ENCODE data around the gene SPTB.

Gene SPTB

GRCh38 chr14:64799555-64799954 is 80.2 kb downstream of the SPTB start:
- DNase-seq (ENCODE audit: low read depth in 1 of 2, low spot score in 1 of 2) = no peak
- in situ Hi-C loops (cut with HindIII; ENCODE audit: low pct_unique_long_range_greater_than_20kb, low sequenced_read_pairs) = no loop called here
- TF ChIP-seq JUND (IDR thresholded peaks at IDR 0.05; ENCODE audit: low read depth) = no peak

GRCh38 chr14:64796369-64796768 is 83.3 kb downstream of the SPTB start:
- no peak for DNase-seq (ENCODE audit: low read depth in 1 of 2, low spot score in 1 of 2)
- in situ Hi-C loops (cut with HindIII; ENCODE audit: low pct_unique_long_range_greater_than_20kb, low sequenced_read_pairs) = no loop called here
- no peak for TF ChIP-seq JUND (IDR thresholded peaks at IDR 0.05; ENCODE audit: low read depth)

- in situ Hi-C loops (cut with HindIII; ENCODE audit: low pct_unique_long_range_greater_than_20kb, low sequenced_read_pairs) = no loop called here
- DNase-seq (ENCODE audit: low read depth in 1 of 2, low spot score in 1 of 2) = no peak
- no peak for TF ChIP-seq JUND (IDR thresholded peaks at IDR 0.05; ENCODE audit: low read depth)
These were observed 83.8 kb downstream of the SPTB start for GRCh38 chr14:64795921-64796320.

DNA sequence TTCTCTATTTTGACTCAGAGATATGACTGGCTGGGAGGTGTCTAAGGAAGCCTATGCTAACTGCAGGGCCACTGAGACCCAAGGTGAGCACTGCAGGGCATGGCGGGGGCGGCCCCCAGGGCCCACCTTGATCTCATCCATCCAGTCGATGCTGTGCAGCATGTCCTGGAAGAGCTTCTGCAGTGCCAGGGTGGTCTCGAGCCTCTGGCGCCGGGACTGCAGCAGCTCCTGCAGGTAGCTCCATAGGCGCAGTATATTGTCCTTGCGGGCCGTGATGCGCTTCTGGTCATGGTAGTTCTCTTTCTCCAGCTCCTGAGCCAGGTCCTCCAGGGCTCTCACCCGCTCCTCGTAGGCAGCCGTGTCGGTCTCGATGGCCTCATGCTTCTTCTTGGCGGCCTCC is 84.5 kb downstream of the SPTB start:
- DNase-seq (ENCODE audit: low read depth in 1 of 2, low spot score in 1 of 2) = no peak
- no peak for TF ChIP-seq JUND (IDR thresholded peaks at IDR 0.05; ENCODE audit: low read depth)
- in situ Hi-C loops (cut with HindIII; ENCODE audit: low pct_unique_long_range_greater_than_20kb, low sequenced_read_pairs) = no loop called here

DNA sequence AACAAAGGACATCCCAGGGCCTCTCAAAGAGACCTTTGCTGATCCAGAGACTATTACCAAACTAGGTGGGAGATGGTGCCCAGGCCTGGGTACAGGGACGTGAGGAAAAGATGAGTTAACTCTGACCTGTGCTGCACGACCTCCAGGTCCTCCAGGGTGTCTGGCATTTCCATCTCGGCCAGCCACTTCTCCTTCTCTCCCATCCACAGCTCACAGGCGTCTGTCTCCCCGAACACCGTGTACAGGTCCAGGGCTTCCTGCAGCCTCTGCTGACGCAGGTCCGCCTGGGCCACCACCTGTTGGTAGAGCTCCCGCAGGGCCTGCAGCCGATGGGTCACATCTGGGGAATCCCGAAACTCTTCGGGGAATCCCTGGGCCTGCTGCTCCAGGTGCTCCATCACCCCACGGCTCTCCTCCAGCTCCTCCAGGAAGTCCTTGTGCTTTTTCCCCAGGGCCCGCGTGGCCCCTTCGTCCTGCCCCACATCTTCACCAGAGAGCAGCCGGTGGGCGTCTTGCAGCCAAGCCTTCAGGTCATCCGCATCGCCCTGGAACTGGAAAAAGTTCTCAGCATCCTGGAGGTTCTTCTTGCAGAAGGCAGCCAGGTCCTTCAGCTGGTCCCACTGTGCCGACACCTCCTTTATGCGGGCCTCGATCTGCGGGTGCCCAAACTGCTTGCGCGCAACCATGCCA is 86.7 kb downstream of the SPTB start:
- no peak for TF ChIP-seq JUND (IDR thresholded peaks at IDR 0.05; ENCODE audit: low read depth)
- in situ Hi-C loops (cut with HindIII; ENCODE audit: low pct_unique_long_range_greater_than_20kb, low sequenced_read_pairs) = no loop called here
- no peak for DNase-seq (ENCODE audit: low read depth in 1 of 2, low spot score in 1 of 2)

- no peak for DNase-seq (ENCODE audit: low read depth in 1 of 2, low spot score in 1 of 2)
- in situ Hi-C loops (cut with HindIII; ENCODE audit: low pct_unique_long_range_greater_than_20kb, low sequenced_read_pairs) = no loop called here
- no peak for TF ChIP-seq JUND (IDR thresholded peaks at IDR 0.05; ENCODE audit: low read depth)
These were observed 87.5 kb downstream of the SPTB start for GRCh38 chr14:64792231-64792630.

DNA sequence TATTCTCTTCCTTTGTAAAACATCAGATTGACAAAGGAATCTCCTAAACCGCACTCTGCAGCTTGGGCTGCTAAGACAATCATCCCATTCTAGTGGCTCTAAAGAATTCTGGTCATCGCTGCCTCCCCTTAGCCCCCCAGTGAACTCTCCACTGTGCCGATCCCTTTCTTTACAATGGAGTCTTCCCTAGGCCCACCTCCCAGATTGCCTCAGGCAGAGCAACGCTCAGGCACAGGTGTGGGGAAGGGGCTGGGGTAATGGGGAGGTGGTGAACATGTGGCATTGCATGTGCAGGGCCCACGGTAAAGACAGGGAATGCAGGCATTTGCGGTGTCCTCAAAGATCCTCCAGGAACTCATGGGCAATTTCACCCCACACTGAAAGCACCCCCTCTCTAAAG is 89.2 kb downstream of the SPTB start:
- in situ Hi-C loops (cut with HindIII; ENCODE audit: low pct_unique_long_range_greater_than_20kb, low sequenced_read_pairs) = no loop called here
- no peak for TF ChIP-seq JUND (IDR thresholded peaks at IDR 0.05; ENCODE audit: low read depth)
- DNase-seq (ENCODE audit: low read depth in 1 of 2, low spot score in 1 of 2) = no peak

DNA sequence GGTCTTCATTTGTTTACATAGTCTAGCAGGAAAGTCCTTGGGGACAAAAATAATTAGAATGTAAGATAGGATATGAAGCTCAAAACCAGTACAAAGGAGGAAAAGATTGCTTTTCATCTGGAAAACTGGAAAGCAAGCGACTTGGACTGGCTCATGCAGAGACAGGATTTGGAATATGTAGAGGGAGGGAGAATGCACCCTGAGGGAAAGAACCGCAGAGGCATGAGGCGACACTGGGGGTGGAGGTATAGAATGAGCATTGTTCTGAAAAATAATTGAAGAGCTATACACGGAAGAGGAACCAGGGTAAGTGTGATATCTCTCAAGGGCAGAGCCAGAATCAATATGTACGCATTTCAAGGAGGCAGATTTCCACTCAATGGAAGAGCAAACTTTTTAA is 90.0 kb downstream of the SPTB start:
- in situ Hi-C loops (cut with HindIII; ENCODE audit: low pct_unique_long_range_greater_than_20kb, low sequenced_read_pairs) = no loop called here
- DNase-seq (ENCODE audit: low read depth in 1 of 2, low spot score in 1 of 2) = no peak
- no peak for TF ChIP-seq JUND (IDR thresholded peaks at IDR 0.05; ENCODE audit: low read depth)

DNA sequence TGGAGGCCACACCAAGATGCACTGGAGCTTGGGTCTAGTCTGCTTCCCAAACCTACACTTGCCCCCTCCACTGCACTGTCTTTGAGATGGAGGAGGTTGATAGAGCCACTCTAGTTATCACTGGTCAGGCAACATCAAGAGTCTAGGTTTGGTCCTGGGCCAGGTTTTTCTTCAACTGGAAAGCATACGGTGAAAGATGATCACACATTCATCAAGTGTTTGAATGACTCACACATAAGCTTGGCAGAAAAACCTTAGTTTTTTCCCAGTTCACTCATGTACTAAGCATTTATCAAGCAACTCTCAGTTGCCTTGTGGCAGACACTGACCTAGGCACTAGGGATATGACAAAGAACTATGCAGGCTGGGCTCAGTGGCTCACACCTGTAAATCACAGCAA is 91.0 kb downstream of the SPTB start:
- in situ Hi-C loops (cut with HindIII; ENCODE audit: low pct_unique_long_range_greater_than_20kb, low sequenced_read_pairs) = no loop called here
- no peak for DNase-seq (ENCODE audit: low read depth in 1 of 2, low spot score in 1 of 2)
- no peak for TF ChIP-seq JUND (IDR thresholded peaks at IDR 0.05; ENCODE audit: low read depth)

DNA sequence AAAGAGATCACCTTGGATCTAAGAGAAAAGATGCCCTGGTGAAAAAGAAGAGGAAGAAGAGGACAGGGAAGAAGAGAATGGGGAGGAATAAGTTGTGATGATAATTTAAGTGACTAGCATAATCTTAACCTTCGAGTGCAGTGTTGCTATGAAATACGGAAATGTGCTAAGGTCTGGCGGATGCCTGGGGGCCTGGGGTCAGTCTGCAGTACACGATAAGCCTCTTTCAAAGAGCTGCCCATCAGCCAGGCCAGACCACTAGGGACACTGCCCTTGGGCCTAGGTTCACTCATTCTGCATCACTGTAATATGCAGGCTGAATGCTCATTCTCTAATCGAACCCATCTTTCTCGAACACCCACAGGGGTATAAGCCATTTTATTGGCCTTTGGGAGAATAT is 92.1 kb downstream of the SPTB start:
- no peak for DNase-seq (ENCODE audit: low read depth in 1 of 2, low spot score in 1 of 2)
- in situ Hi-C loops (cut with HindIII; ENCODE audit: low pct_unique_long_range_greater_than_20kb, low sequenced_read_pairs) = no loop called here
- no peak for TF ChIP-seq JUND (IDR thresholded peaks at IDR 0.05; ENCODE audit: low read depth)

GRCh38 chr14:64786296-64787149 is 93.2 kb downstream of the SPTB start:
- no peak for DNase-seq (ENCODE audit: low read depth in 1 of 2, low spot score in 1 of 2)
- in situ Hi-C loops (cut with HindIII; ENCODE audit: low pct_unique_long_range_greater_than_20kb, low sequenced_read_pairs) = no loop called here
- no peak for TF ChIP-seq JUND (IDR thresholded peaks at IDR 0.05; ENCODE audit: low read depth)

DNA sequence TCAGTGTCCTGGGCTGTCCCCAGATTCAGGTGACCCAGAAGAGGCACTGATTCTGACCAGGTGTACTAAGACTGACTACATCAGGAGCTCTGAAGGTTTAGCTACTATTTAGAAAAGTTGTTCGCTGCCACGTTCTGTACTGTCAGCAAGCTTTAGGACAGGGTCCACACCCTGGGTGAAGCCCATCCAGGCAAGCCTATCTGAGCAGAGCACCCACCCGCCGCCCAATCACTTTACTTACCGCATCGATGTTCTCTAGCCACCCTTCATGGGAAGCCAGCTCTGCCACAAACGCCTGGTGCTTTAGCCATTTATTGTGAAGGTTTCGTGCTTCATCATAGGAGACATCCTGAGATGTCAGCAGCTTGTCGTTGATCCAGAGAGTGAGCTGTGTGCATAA is 95.7 kb downstream of the SPTB start:
- in situ Hi-C loops (cut with HindIII; ENCODE audit: low pct_unique_long_range_greater_than_20kb, low sequenced_read_pairs) = no loop called here
- TF ChIP-seq JUND (IDR thresholded peaks at IDR 0.05; ENCODE audit: low read depth) = no peak
- DNase-seq (ENCODE audit: low read depth in 1 of 2, low spot score in 1 of 2) = no peak

DNA sequence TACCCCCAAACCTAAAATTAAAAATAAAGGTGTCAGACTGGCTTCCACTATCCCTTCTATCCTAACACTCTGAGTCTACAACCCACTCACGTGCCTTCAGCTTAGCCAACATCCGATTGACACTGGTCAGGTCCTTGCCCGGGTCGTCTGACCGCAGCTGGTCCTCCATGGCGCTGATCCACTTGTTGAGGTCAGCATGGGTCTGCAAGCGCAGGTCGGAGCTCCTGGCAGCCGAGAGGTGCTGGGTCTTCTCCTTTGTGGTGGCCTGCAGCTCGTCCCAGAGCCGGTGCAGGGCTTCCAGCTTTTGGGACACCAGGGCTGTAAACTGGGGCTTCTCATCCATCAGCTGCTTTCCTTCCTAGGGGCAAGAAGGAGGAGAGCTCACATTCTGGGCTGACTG is 97.5 kb downstream of the SPTB start:
- in situ Hi-C loops (cut with HindIII; ENCODE audit: low pct_unique_long_range_greater_than_20kb, low sequenced_read_pairs) = no loop called here
- DNase-seq (ENCODE audit: low read depth in 1 of 2, low spot score in 1 of 2) = no peak
- no peak for TF ChIP-seq JUND (IDR thresholded peaks at IDR 0.05; ENCODE audit: low read depth)

Measured in T47D (cell line).